Activated CD4-positive, alpha-beta T cell treated with anti-CD3 and anti-CD28 coated beads, Interleukin-2, amount 50 U/mL, for 1 hour (primary cell): Measurements from ENCODE around the gene NFS1.

Experiments used
- DNase-seq: peaks from one replicate; pipeline ENCODE4 v3.0.0-alpha.2; 2020

Gene NFS1

DNA sequence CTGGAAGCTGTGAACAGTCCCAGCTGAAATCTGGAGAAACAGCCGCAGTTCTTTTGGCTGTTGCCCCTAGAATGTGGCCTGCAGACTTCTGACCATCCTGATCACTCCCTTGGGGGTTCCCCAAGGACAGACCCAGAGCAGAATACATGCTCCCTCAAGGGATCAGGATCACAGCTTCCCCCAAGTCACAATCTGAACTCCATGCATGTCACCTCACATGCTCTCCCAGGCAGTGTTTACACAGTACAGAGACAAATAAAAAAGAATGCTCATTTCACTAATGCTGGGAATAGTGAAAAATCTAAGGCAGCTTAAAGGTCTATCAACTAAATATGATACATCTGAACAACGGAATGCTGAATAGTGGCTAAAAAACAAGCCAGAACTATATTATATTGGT is 63.1 kb downstream of the NFS1 start:
- DNase-seq, result no peak

DNA sequence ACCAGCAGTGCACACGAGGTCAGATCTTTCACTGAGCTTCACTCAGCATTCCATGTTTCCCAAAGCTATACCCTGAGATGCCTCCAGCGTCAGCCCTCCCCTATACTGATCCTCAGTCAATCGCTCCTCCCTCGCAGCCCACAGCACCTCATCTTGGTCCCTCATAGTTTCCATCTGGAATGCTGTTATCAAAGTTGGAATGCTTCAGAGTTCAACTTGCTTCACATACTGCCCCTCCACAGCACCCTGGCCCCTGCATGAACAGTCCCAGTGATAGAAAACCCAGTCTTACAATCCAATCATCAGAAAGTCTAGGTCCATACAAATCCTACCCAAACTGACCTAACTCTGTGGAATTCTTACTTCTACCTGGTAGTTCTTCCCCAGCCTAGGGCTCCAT is 63.5 kb downstream of the NFS1 start:
- no peak for DNase-seq

DNA sequence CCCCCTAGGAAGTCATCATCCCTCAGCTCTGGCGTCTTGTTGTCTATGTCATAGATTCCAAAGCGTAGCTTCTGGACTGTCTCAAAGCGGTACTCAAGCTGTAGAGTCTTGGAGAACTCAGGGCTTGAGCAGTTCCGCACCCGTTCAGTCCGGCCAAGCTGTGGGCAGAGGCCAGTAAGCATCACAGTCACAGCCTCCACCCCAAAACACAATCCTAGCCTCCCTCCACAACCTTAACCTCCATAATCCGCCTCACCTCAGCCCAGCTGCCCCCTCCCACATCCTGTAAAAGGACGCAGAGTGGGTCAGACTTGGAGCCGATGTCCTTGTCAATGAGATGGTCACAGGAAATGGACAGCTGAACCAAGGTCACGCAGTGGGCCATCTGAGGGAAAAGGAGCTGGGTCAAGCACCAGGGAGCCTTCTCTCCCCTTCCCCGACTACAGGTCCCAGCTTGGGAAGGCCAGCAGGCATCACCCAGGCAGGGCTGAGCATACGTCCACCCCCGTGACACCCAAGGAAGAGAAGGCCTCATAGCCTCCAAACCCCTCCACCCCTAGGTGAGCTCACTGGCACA is 66.5 kb downstream of the NFS1 start:
- no peak for DNase-seq

DNA sequence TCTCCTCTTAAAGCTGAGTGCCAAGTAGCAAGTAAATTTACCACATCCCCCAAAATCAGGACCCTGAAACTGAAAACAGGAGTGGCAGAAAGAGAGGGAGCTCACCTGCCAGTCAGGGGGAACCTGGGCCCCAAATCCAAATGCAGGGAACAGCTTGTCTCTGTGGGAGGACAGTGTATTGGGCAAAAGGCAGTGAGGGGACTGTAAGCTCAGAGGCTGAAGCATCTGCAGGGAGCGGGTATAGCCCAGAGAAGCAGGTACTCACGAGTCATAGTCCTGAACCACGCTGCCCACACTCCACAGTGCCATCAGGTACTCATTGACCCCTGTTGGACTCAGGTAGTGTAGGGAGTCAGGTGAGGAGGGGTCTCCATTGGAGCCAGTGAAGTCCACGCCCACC is 68.5 kb downstream of the NFS1 start:
- no peak for DNase-seq

DNA sequence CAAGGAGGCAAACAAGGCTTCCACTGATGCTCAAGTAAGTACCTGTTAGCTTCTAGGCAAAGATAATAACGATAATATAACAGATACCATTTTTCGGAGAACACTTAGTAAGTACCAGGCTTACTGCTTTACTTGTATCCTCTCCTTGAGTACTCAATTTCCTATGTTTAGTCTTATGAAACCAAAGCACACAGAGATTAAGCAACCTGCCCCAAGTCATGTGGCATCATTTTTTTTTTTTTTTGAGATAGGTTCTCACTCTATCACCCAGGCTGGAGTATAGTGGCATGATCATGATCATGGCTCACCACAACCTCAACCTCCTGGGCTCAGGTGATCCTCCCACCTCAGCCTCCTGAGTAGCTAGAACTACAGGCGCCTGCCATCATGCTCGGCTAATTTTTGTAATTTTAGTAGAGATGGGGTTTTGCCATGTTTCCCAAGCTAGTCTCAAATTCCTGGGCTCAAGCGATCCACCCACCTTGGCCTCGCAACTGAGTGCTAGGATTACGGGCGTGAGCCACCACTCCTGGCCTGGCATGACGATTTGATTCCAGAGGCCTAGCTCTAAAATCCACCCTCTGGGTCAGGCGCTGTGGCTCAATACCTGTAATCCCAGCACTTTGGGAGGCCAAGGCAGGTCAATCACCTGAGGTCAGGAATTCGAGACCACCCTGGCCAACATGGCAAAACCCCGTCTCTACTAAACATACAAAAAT is 69.6 kb downstream of the NFS1 start:
- DNase-seq, result no peak

DNA sequence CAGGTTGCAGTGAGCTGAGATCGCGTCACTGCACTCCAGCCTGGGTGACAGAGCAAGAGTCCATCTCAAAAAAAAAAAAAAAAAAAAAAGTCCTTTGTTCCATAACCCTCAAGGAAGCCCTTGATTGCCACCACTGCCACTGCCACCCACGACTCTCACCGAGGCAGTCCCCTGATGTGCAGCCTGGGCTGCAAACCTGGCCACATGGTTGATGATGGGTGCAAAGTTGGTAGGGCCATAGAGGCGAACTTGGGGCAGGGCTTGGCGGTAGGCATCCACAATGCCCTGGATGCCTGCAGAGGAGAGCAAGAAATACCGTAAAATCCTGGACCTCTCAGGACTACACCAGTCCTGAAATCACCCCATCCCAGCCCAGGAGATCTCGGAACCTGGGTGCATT is 72.0 kb downstream of the NFS1 start:
- no peak for DNase-seq

DNA sequence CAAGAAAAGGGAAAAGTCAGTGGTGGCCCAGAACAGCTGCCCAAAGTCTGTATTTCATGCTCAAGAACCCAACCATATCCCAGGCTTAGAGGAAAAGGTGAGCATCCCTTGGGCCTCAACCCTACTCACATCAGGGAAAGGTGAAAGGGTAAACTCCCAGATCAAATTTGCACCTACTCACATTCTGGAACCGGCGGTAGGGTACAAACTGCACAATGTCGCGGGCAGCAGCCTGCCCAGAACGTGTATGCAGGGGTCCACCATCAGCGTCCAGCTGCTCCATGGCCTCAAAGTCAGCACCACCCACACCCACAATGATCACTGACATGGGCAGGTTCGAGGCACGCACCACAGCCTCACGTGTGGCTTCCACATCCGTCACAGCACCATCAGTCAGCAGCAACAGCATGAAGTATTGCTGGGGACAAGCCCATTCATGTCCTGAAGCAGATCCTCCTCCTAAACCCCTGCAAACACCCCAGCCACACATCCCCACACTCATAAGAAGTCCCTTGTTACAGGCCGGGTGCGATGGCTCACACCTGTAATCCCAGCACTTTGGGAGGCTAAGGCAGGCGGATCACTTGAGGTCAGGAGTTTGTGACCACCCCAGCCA is 72.7 kb downstream of the NFS1 start:
- DNase-seq, result no peak

DNA sequence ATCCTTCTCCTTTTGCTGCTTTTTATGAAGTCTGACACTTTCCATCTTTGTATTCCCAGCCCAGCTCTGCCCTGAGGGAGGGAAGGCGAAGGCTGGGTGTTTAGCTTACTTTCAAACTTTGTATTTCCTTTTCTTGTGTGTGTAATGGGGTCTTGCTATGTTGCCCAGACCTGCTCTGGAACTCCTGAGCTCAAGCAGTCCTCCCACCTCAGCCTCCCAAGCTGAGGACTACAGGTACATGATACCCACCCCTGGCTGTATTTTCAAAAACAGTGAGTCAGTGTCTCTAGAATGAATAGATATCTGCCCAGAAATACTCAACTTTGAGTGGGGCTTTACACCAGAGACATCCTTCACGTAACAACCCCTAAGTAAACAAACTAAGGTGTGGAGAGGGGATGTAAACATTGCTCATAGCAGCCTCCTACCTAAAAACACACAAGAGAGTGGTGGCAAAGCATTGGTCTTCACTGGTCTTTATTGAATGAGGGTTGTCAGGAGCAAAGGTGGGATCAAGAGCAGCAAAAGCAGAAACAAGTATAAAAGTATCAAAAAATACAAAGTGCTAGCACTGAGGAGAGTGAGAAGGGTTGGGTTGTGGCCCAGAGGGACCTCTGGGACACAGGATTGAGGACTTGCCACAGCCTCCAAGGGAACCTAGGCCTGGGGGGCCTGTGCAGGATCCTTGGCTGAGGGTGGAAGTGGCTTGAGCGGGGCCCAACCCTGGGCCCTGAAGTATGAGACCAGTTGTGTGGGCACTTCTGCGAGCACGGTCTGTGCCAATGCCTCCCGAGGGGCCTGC is 73.4 kb downstream of the NFS1 start:
- DNase-seq, result no peak

DNA sequence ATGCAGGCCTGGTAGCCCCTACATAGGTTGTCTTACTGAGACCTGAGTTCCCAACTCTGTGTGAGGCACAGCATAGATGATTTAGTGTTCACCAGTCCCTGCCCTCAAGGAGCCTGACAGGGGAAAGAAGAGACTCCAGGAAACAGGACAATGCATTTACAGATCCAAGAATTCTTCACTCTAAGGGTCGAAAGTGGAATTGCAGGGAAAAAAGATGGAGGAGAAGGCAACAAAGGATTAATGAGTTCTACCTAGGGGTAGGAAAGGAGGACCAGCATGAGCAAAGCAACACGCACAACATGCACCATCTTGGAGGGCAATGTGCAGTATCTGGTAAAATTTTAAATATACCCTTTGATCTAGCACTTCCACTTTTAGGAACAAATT is 77.6 kb downstream of the NFS1 start:
- no peak for DNase-seq

DNA sequence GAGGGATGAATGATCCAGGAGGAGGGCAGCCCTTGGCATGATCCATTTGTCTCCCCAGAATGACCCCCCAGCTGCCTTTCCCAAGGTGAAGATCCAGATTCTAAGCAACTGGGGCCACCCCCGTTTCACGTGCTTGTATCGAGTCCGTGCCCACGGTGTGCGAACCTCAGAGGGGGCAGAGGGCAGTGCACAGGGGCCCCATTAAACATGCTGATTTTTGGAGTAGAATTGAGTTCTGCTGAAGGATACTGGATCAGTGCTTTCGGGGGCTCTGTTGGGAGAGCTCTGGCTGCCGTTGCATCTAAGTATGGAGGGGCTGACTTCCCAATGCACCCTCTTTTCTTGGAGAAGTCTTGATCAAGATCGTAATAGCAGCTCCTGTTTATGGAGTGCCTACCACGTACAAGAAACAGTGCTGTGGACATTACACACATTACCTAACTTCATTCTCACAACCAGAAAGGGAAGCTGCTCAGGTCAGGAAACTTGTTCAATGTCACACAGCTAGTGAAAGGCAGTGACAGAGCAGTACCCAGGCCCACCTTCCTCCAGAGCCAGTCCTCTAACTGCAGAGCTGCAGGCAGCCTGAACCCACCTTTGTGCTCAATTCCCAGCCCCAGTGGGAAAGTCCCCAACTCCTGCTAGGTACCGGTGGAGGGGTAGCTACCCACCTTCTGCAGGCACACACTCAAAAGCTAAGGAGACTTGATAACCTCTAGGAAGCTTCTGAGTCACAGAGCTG is 78.2 kb downstream of the NFS1 start:
- no peak for DNase-seq

DNA sequence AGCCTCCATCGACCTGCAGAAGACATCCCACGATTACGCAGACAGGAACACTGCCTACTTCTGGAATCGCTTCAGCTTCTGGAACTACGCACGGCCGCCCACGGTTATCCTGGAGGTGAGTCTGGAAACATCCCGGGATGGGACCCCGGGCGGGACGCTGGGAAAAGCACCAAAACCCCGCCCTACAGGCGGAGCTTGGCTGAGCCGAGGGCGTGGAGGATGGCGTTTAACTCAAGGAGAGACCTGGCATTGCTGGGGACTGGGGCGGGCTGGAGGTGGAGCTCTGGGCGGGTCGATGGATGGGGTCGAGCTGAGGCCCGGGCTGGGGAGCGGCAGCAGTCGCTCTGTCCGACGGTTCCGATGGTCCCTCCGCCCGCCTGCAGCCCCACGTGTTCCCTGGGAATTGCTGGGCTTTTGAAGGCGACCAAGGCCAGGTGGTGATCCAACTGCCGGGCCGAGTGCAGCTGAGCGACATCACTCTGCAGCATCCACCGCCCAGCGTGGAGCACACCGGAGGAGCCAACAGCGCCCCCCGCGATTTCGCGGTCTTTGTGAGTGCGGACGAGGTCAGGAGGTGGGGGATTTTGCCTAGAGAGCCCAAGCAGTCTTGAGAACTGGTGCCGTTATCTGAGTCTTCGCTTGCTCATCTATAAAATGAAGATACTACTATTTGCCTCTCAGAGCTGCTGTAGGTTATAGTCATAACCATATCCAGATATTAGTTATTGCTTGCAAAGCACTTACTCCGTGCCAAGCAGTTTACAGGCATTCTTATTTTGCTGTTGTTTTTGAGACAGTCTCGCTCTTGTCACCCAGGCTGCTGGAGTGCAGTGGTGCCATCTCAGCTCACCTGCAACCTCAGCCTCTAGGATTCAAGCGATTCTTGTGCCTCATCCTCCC is 79.7 kb downstream of the NFS1 start:
- DNase-seq, result peak; percentile 77

DNA sequence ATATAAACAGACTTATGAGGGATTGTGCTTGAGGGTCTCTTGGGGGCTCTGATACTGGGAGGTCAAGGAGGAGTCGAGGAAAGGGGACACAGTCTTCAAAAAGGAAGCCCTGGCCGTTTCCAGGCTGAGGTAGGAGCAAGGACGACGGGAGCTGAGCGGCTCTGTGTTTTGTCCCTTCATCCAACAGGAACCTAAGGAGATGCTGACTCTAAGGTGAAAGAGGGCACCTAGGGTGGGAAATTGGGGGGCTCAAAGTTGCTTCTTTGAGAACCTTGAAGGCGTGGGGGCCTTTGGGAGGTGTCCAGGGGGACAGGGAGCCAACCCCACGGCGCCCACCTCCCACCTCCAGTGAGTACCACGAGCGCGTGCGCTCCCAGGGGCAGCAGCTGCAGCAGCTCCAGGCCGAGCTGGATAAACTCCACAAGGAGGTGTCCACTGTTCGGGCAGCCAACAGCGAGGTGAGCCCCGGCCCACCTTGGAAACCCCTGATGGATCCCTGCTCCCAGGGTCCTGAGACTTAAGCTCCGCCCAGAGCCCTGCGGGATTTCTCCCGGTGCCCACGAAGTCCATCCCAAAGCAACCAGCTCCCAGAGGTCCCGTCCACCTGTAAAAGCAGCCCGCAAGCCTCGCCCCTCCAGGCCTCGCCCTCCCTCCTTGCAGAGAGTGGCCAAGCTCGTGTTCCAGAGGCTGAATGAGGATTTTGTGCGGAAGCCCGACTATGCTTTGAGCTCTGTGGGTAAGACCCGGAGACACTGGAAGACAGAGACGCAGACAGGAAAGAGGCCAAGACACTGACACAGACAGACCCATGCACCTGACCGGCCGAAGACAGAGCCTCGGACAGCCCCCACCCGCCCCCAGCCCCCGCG is 80.7 kb downstream of the NFS1 start:
- no peak for DNase-seq
